ENCODE results near the gene RRAS.

RRAS gene

DNA sequence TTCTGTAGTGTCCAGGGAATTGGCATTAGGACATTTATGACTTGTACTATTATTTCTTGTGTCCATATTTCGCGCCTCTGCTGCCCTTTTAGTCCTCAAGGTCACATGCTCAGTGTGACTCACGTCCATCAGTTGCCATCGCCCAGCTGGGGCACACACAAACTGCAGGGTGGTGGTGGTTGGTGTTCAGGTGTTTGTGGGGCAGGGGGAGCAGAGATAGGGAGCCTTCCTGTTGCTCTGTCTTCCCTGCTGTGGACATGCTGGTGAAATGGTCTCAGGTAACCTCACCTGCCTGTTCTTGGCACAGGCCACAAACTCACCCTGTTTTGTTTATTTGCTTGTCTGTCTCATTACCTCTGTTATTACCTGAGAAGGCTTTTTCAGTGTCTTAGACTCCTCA is 26.6 kb downstream of the RRAS start:
- TF ChIP-seq EP300 (IDR thresholded peaks at IDR 0.05; ENCODE audit: borderline replicate concordance), result no peak
- TF ChIP-seq FOXM1 (IDR thresholded peaks at IDR 0.05; ENCODE audit: borderline replicate concordance, low read depth), result no peak
- no peak for TF ChIP-seq TAF1 (IDR thresholded peaks at IDR 0.05; ENCODE audit: low read depth)

GRCh38 chr19:49609499-49610092 is 30.3 kb downstream of the RRAS start:
- TF ChIP-seq TEAD4 (IDR thresholded peaks at IDR 0.05) (no peak), RAD21 (IDR thresholded peaks at IDR 0.05; ENCODE audit: low read depth) (no peak), TAF1 (IDR thresholded peaks at IDR 0.05; ENCODE audit: low read depth) (no peak), FOXM1 (IDR thresholded peaks at IDR 0.05; ENCODE audit: borderline replicate concordance, low read depth) (no peak), CREB1 (IDR thresholded peaks at IDR 0.05; ENCODE audit: low read depth) (no peak), NFIC (IDR thresholded peaks at IDR 0.05) (no peak), TCF12 (IDR thresholded peaks at IDR 0.05; ENCODE audit: low read depth) (no peak), EGR1 (IDR thresholded peaks at IDR 0.05) (no peak), EP300 (IDR thresholded peaks at IDR 0.05; ENCODE audit: borderline replicate concordance) (no peak), YY1 (IDR thresholded peaks at IDR 0.05; ENCODE audit: low read depth) (no peak), MAX (IDR thresholded peaks at IDR 0.05) (no peak), CEBPB (IDR thresholded peaks at IDR 0.05) (no peak), ZBTB7A (IDR thresholded peaks at IDR 0.05; ENCODE audit: low read depth) (no peak)
- TF ChIP-seq, protein P1, sequence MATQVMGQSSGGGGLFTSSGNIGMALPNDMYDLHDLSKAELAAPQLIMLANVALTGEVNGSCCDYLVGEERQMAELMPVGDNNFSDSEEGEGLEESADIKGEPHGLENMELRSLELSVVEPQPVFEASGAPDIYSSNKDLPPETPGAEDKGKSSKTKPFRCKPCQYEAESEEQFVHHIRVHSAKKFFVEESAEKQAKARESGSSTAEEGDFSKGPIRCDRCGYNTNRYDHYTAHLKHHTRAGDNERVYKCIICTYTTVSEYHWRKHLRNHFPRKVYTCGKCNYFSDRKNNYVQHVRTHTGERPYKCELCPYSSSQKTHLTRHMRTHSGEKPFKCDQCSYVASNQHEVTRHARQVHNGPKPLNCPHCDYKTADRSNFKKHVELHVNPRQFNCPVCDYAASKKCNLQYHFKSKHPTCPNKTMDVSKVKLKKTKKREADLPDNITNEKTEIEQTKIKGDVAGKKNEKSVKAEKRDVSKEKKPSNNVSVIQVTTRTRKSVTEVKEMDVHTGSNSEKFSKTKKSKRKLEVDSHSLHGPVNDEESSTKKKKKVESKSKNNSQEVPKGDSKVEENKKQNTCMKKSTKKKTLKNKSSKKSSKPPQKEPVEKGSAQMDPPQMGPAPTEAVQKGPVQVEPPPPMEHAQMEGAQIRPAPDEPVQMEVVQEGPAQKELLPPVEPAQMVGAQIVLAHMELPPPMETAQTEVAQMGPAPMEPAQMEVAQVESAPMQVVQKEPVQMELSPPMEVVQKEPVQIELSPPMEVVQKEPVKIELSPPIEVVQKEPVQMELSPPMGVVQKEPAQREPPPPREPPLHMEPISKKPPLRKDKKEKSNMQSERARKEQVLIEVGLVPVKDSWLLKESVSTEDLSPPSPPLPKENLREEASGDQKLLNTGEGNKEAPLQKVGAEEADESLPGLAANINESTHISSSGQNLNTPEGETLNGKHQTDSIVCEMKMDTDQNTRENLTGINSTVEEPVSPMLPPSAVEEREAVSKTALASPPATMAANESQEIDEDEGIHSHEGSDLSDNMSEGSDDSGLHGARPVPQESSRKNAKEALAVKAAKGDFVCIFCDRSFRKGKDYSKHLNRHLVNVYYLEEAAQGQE (IDR thresholded peaks at IDR 0.05; ENCODE audit: low read depth), result no peak
- TF ChIP-seq, protein P2, sequence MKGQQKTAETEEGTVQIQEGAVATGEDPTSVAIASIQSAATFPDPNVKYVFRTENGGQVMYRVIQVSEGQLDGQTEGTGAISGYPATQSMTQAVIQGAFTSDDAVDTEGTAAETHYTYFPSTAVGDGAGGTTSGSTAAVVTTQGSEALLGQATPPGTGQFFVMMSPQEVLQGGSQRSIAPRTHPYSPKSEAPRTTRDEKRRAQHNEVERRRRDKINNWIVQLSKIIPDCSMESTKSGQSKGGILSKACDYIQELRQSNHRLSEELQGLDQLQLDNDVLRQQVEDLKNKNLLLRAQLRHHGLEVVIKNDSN (IDR thresholded peaks at IDR 0.05), result no peak

GRCh38 chr19:49605605-49606004 is 34.3 kb downstream of the RRAS start:
- no peak for TF ChIP-seq CEBPB (IDR thresholded peaks at IDR 0.05)

DNA sequence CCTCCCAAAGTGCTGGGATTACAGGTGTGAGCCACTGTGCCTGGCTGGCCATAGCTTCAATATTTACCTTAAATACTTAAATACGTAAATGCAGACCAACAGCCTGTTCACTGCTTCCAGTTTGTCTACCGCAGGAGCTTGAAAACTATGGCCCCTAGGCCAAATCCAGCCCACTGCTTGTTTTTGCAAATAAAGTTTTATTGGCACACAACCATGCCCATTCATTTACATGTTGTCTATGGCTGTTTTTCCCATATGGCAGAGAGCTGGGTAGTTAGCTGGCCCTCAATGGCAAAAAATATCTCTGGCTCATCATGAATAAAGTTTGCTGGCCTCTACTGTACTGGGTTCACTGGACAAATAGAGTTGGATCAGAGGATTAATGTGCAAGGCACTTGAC is 37.1 kb downstream of the RRAS start:
- TF ChIP-seq FOXM1 (IDR thresholded peaks at IDR 0.05; ENCODE audit: borderline replicate concordance, low read depth) (no peak), RAD21 (IDR thresholded peaks at IDR 0.05; ENCODE audit: low read depth) (no peak)

DNA sequence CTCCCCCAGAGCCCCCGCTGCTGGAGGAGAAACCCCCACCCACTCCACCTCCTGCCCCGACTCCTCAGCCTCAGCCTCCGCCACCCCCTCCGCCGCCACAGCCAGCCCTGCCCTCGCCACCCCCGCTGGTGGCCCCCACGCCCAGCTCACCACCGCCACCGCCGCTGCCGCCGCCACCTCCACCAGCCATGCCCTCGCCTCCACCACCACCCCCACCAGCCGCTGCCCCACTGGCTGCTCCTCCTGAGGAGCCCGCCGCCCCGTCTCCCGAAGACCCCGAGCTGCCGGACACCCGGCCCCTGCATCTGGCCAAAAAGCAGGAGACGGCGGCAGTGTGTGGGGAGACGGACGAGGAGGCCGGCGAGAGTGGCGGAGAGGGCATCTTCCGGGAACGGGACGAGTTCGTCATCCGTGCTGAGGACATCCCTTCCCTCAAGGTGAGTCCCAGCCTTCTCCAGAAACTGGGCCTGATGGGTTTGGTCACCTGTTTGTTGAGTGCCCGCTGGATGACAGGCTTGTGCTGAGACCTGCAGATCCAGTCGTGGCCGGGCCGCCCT is 38.4 kb downstream of the RRAS start:
- TF ChIP-seq CREB1 (IDR thresholded peaks at IDR 0.05; ENCODE audit: low read depth), result no peak
- no peak for TF ChIP-seq TCF12 (IDR thresholded peaks at IDR 0.05; ENCODE audit: low read depth)
- no peak for TF ChIP-seq RAD21 (IDR thresholded peaks at IDR 0.05; ENCODE audit: low read depth)
- no peak for TF ChIP-seq TAF1 (IDR thresholded peaks at IDR 0.05; ENCODE audit: low read depth)
- TF ChIP-seq FOXM1 (IDR thresholded peaks at IDR 0.05; ENCODE audit: borderline replicate concordance, low read depth), result no peak
- TF ChIP-seq TEAD4 (IDR thresholded peaks at IDR 0.05), result no peak
- no peak for TF ChIP-seq EGR1 (IDR thresholded peaks at IDR 0.05)
- TF ChIP-seq MAX (IDR thresholded peaks at IDR 0.05), result no peak
- TF ChIP-seq, protein P1 (IDR thresholded peaks at IDR 0.05; ENCODE audit: low read depth), result no peak
- TF ChIP-seq ZBTB7A (IDR thresholded peaks at IDR 0.05; ENCODE audit: low read depth), result no peak
- no peak for TF ChIP-seq EP300 (IDR thresholded peaks at IDR 0.05; ENCODE audit: borderline replicate concordance)
- TF ChIP-seq CEBPB (IDR thresholded peaks at IDR 0.05), result no peak
- TF ChIP-seq, protein P2 (IDR thresholded peaks at IDR 0.05), result no peak
- TF ChIP-seq NFIC (IDR thresholded peaks at IDR 0.05), result no peak
- TF ChIP-seq YY1 (IDR thresholded peaks at IDR 0.05; ENCODE audit: low read depth), result no peak

- TF ChIP-seq CREB1 (IDR thresholded peaks at IDR 0.05; ENCODE audit: low read depth), result no peak
- no peak for TF ChIP-seq TEAD4 (IDR thresholded peaks at IDR 0.05)
- no peak for TF ChIP-seq TCF12 (IDR thresholded peaks at IDR 0.05; ENCODE audit: low read depth)
- TF ChIP-seq NFIC (IDR thresholded peaks at IDR 0.05), result no peak
- no peak for TF ChIP-seq EP300 (IDR thresholded peaks at IDR 0.05; ENCODE audit: borderline replicate concordance)
- TF ChIP-seq MAX (IDR thresholded peaks at IDR 0.05), result no peak
- TF ChIP-seq YY1 (IDR thresholded peaks at IDR 0.05; ENCODE audit: low read depth), result no peak
- no peak for TF ChIP-seq ZBTB7A (IDR thresholded peaks at IDR 0.05; ENCODE audit: low read depth)
- no peak for TF ChIP-seq RAD21 (IDR thresholded peaks at IDR 0.05; ENCODE audit: low read depth)
- TF ChIP-seq, protein P1 (IDR thresholded peaks at IDR 0.05; ENCODE audit: low read depth), result no peak
Observed at GRCh38 chr19:49599378-49600295, 40.3 kb downstream of the RRAS start.

Data from Ishikawa (cell line).